BJ (cell line): ENCODE data around the gene ELP1. TPM values are rescaled to one million over a fixed set of nuclear protein-coding genes. Genes with fewer than 3 reads are reported as not detected.

ENCODE experiments used
- CTCF ChIA-PET: fragments of 350-600 bp; formaldehyde crosslinking; extraction: SDS; loops from one replicate; lab custom pipeline; 2021; ENCODE audit warnings: antibody characterized with exemption, inconsistent platforms; lab: Yijun Ruan, JAX
- POLR2A ChIA-PET: fragments of 300-600 bp; sonication (Branson Sonifier 250); formaldehyde crosslinking; extraction: SDS; loops from one replicate; lab custom pipeline; 2021; ENCODE audit warnings: antibody characterized with exemption; lab: Charles Lee
- DNase-seq: peaks from one replicate; pipeline ENCODE4 v3.0.0-alpha.2; 2011; ENCODE audit warnings: low read depth
- H3K27me3 ChIP-seq: 2 replicates; pipeline ENCODE4 v1.6.0; 2011; ENCODE audit warnings: low read length; ENCODE audit not compliant: control insufficient read depth, insufficient read depth
- H3K36me3 ChIP-seq: 2 replicates; pipeline ENCODE4 v1.5.1; 2011; ENCODE audit warnings: low read length; ENCODE audit not compliant: control insufficient read depth, insufficient read depth
- H3K4me3 ChIP-seq: 2 replicates; pipeline ENCODE4 v1.5.1; 2011; ENCODE audit warnings: low read depth, mild to moderate bottlenecking, control low read depth, low read length
- CTCF ChIP-seq: IDR thresholded peaks from 2 replicates; pipeline ENCODE4 v1.5.1; 2011; ENCODE audit warnings: low read depth, mild to moderate bottlenecking, control low read depth, inconsistent platforms, low read length, moderate library complexity; ENCODE audit not compliant: insufficient read depth
- polyA plus RNA-seq: library from polyadenylated mRNA; depleted of rRNA; stranded (reverse); fragments of >200 nt; gene quantifications from 2 replicates; pipeline ENCODE4 v1.2.3, GENCODE V29; 2011

ELP1 gene
- polyA plus RNA-seq, 1 experiment: 16.0 TPM

GRCh38 chr9:108860354-108860753, 73.6 kb downstream of the ELP1 start:
- Histone ChIP-seq H3K27me3 (no peaks in the 10 kb centered on the region), H3K4me3 (no peak overlapping the region), H3K36me3 (no peaks in the 10 kb centered on the region)
- no peak for TF ChIP-seq CTCF
- ChIA-PET POLR2A (no interaction called here), CTCF (interaction anchor here (0.9 to 1.4 kb wide), 2 partner anchors 9 to 32 kb away, joined by 3 to 4 read pairs; no protein-coding TSS in a partner anchor)
- DNase-seq: no peak

GRCh38 chr9:108859459-108860114, 74.3 kb downstream of the ELP1 start:
- H3K4me3 ChIP-seq: no peak overlapping the region
- no peaks in the 10 kb centered on the region for H3K36me3 ChIP-seq
- no peak for DNase-seq
- H3K27me3 ChIP-seq: no peaks in the 10 kb centered on the region
- POLR2A ChIA-PET: no interaction called here
- CTCF ChIA-PET: interaction anchor here (0.9 to 1.4 kb wide), 2 partner anchors 10 to 33 kb away, joined by 3 to 4 read pairs; no protein-coding TSS in a partner anchor
- TF ChIP-seq CTCF: no peak

GRCh38 chr9:108857572-108857971, 76.4 kb downstream of the ELP1 start:
- CTCF ChIA-PET: interaction anchor here (0.6 kb wide), 1 partner anchor 26 kb away, joined by 4 read pairs; no protein-coding TSS in a partner anchor
- TF ChIP-seq CTCF: no peak
- POLR2A ChIA-PET: no interaction called here

GRCh38 chr9:108855888-108856287, 78.0 kb downstream of the ELP1 start, which contains the start of gene ACTL7B:
ACTL7B (minus strand) TSS chr9:108855986; CDS start chr9:108855930, 56 bp downstream.
- no peak for TF ChIP-seq CTCF
- Histone ChIP-seq H3K4me3 (no peak within 1 kb of the TSS), H3K27me3 (no peaks in the 10 kb centered on the region), H3K36me3 (no peaks in the 10 kb centered on the region)
- DNase-seq: no peak
- ChIA-PET POLR2A (no interaction called here), CTCF (interaction anchor here (0.9 kb wide), 1 partner anchor 553 kb away, joined by 3 read pairs; no protein-coding TSS in a partner anchor)

More at GRCh38 chr9:108857572-108857971, 76.4 kb downstream of the ELP1 start:
- no peak overlapping the region for H3K4me3 ChIP-seq
- no peaks in the 10 kb centered on the region for H3K27me3 ChIP-seq
- no peak for DNase-seq
- H3K36me3 ChIP-seq: no peaks in the 10 kb centered on the region

- POLR2A ChIA-PET: no interaction called here
- Histone ChIP-seq H3K4me3 (no peak overlapping the region), H3K27me3 (no peaks in the 10 kb centered on the region), H3K36me3 (no peaks in the 10 kb centered on the region)
- no peak for TF ChIP-seq CTCF
- DNase-seq: no peak
- CTCF ChIA-PET: interaction anchor here (0.9 kb wide), 1 partner anchor 553 kb away, joined by 3 read pairs; no protein-coding TSS in a partner anchor
Measured at GRCh38 chr9:108855529-108855886, 78.4 kb downstream of the ELP1 start.
